Measurements from ENCODE around the gene ELANE.

Gene ELANE

GRCh38 chr19:900302-901111, 48.4 kb downstream of the ELANE start:
- no peak for DNase-seq

- no peak for DNase-seq
Measured at GRCh38 chr19:901216-902092, 49.4 kb downstream of the ELANE start.

- no peak for DNase-seq
Measured at GRCh38 chr19:902093-902370, 49.9 kb downstream of the ELANE start.

DNA sequence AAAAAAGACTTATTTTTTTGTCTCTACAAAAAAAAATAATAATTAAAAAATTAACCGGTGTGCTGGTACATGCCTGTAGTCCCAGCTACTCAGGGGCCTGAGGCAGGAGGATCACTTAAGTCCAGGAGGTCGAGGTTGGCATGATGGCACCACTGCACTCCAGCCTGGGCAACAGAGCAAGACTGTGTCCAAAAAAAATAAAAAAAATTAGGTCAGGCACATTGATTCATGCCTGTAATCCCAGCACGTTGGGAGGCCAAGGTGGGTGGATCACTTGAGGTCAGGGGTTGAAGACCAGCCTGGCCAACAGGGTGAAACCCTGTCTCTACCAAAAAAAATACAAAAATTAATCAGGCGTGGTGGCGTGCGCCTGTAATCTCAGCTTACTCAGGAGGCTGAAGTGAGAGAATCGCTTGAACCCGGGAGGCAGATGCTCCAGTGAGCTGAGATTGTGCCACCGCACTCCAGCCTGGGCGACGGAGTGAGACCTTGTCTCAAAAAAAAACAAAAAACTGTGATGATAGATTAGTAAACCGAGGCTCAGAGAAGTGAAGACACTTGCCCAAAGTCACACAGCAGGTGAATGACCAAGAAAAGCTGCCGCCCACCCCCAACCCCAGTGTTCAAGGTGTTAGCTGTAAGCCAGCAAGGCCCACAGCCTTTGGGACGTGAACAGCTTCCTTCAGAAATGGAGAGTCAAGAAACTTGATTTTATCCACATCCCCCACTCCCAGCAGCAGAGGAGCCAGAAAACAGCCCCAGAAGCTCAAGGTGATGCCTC, 50.5 kb downstream of the ELANE start:
- DNase-seq, result no peak

- no peak for DNase-seq
Measured at GRCh38 chr19:903266-903797, 51.2 kb downstream of the ELANE start.

DNA sequence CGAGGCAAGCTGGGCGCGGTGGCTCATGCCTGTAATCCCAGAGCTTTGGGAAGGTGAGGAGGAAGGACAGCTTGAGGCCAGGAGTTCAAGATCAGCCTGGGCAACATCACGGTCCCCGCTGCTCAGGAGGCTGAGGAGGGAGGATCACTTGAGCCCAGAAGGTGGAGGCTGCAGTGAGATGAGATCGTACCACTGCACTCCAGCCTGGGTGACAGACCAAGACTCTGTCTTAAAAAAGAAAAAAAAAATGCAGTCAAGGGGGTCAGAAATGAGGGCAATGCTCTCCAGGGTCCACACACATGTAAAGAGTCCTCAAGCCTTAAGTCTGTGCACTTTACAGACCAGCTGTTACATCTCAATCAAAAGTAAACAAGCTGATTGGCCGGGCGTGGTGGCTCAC, 52.4 kb downstream of the ELANE start:
- DNase-seq, result no peak
